Fibroblast of lung (primary cell): ENCODE data around the gene DGKZ. TPM values are rescaled to one million over a fixed set of nuclear protein-coding genes. Genes with fewer than 3 reads are reported as not detected.

Experiments
- DNase-seq, 2 donors: peaks; one replicate each; pipeline versions ENCODE4 v3.0.0 to v3.0.0-alpha.2; 2010; ENCODE audit warnings: low read depth in 2 of 2
- H2AFZ ChIP-seq: 2 replicates; pipeline ENCODE4 v1.5.1; 2012; ENCODE audit warnings: low read length, control low read depth, inconsistent platforms
- H3K27ac ChIP-seq: 2 replicates; pipeline ENCODE4 v1.5.1; 2011; ENCODE audit warnings: low read length, control low read depth; ENCODE audit not compliant: insufficient read depth
- H3K27me3 ChIP-seq: 2 replicates; pipeline ENCODE4 v1.5.1; 2011; ENCODE audit warnings: mild to moderate bottlenecking, low read length; ENCODE audit not compliant: control insufficient read depth, insufficient read depth
- H3K36me3 ChIP-seq: 2 replicates; pipeline ENCODE4 v1.5.1; 2011; ENCODE audit warnings: low read length; ENCODE audit not compliant: control insufficient read depth, insufficient read depth
- H3K4me1 ChIP-seq: 2 replicates; pipeline ENCODE4 v1.5.1; 2011; ENCODE audit warnings: low read length; ENCODE audit not compliant: control insufficient read depth, insufficient read depth; ENCODE audit errors: extremely low read depth
- H3K4me2 ChIP-seq: 2 replicates; pipeline ENCODE4 v1.5.1; 2011; ENCODE audit warnings: low read length, control low read depth; ENCODE audit not compliant: insufficient read depth; ENCODE audit errors: extremely low read depth
- H3K4me3 ChIP-seq, 4 experiments: fragments of 200-600 bp in 1 of 4; sonication (generic) in 1 of 4; replicated peaks in 1 of 4; 2 replicates each; pipeline ENCODE4 v1.5.1; 2011 to 2016; ENCODE audit warnings: low read length in 4 of 4, low read depth in 3 of 4, mild to moderate bottlenecking in 3 of 4, control low read depth in 2 of 4, inconsistent platforms in 1 of 4, mixed read lengths in 1 of 4; ENCODE audit not compliant: insufficient read depth in 1 of 4; ENCODE audit errors: control extremely low read depth in 1 of 4
- H3K79me2 ChIP-seq: 2 replicates; pipeline ENCODE4 v1.5.1; 2012; ENCODE audit warnings: mild to moderate bottlenecking, low read length, inconsistent platforms; ENCODE audit not compliant: control insufficient read depth, insufficient read depth
- H3K9ac ChIP-seq: 2 replicates; pipeline ENCODE4 v1.5.1; 2011; ENCODE audit warnings: mild to moderate bottlenecking, low read length, control low read depth; ENCODE audit not compliant: insufficient read depth
- H3K9me3 ChIP-seq: 2 replicates; pipeline ENCODE4 v1.5.1; 2012; ENCODE audit warnings: low read depth, low read length; ENCODE audit not compliant: control insufficient read depth, insufficient read depth
- H4K20me1 ChIP-seq: 2 replicates; pipeline ENCODE4 v1.5.1; 2011; ENCODE audit warnings: low read length; ENCODE audit not compliant: control insufficient read depth, insufficient read depth; ENCODE audit errors: extremely low read depth
- EZH2 ChIP-seq: IDR thresholded peaks from 2 replicates; pipeline ENCODE4 v1.5.1; 2012; ENCODE audit warnings: low read length, control low read depth, mild to moderate bottlenecking; ENCODE audit errors: missing control alignments
- polyA plus RNA-seq, 2 donors: library from polyadenylated mRNA; depleted of rRNA in 1 of 2; stranded (reverse) in 1 of 2; unstranded in 1 of 2; fragments of >200 nt; gene quantifications; 2 replicates each; pipeline ENCODE4 v1.2.1, GENCODE V29; 2011 to 2012; ENCODE audit warnings: missing spikeins in 1 of 2
- total RNA-seq: library from RNA; depleted of rRNA; stranded (reverse); fragments of >200 nt; gene quantifications from 2 replicates; pipeline ENCODE4 v1.2.1, GENCODE V29; 2014
- TF ChIP-seq, protein P1 (sequence below), 2 donors: IDR thresholded peaks in 1 of 2; conservative IDR thresholded peaks in 1 of 2; 1 replicate in 1 of 2; 2 replicates in 1 of 2; pipeline ENCODE4 v1.5.1; 2011 to 2012; ENCODE audit warnings: low read length in 2 of 2, control low read depth in 1 of 2, inconsistent platforms in 1 of 2, low read depth in 1 of 2, mild to moderate bottlenecking in 1 of 2

Gene DGKZ
- total and polyA plus RNA-seq, 2 donors (not counting 1 experiment from before 2014, with no cell fraction given), result 16.4 to 35.5 TPM

- Histone ChIP-seq H3K79me2 (peaks cover 10% of the 10 kb centered on the region), H3K4me1 (peaks cover 8% of the 10 kb centered on the region), H3K9ac (no peak overlapping the region), H3K27me3 (no peaks in the 10 kb centered on the region), H2AFZ (no peak overlapping the region), H3K36me3 (peaks cover 32% of the 10 kb centered on the region), H4K20me1 (no peaks in the 10 kb centered on the region), H3K9me3 (no peaks in the 10 kb centered on the region), H3K27ac (no peak overlapping the region), H3K4me3 (no peak overlapping the region), H3K4me2 (no peak overlapping the region)
- TF ChIP-seq, protein P1, sequence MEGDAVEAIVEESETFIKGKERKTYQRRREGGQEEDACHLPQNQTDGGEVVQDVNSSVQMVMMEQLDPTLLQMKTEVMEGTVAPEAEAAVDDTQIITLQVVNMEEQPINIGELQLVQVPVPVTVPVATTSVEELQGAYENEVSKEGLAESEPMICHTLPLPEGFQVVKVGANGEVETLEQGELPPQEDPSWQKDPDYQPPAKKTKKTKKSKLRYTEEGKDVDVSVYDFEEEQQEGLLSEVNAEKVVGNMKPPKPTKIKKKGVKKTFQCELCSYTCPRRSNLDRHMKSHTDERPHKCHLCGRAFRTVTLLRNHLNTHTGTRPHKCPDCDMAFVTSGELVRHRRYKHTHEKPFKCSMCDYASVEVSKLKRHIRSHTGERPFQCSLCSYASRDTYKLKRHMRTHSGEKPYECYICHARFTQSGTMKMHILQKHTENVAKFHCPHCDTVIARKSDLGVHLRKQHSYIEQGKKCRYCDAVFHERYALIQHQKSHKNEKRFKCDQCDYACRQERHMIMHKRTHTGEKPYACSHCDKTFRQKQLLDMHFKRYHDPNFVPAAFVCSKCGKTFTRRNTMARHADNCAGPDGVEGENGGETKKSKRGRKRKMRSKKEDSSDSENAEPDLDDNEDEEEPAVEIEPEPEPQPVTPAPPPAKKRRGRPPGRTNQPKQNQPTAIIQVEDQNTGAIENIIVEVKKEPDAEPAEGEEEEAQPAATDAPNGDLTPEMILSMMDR (conservative IDR thresholded peaks at IDR 0.05 in 1 of 2, IDR thresholded peaks at IDR 0.05 in 1 of 2; ENCODE audit: low read depth in 1 of 2, low read length in 2 of 2), result no peak
- TF ChIP-seq EZH2, result no peak
- no peak for DNase-seq
Observed at GRCh38 chr11:46309814-46310259, 37.4 kb upstream of the DGKZ start.

DNA sequence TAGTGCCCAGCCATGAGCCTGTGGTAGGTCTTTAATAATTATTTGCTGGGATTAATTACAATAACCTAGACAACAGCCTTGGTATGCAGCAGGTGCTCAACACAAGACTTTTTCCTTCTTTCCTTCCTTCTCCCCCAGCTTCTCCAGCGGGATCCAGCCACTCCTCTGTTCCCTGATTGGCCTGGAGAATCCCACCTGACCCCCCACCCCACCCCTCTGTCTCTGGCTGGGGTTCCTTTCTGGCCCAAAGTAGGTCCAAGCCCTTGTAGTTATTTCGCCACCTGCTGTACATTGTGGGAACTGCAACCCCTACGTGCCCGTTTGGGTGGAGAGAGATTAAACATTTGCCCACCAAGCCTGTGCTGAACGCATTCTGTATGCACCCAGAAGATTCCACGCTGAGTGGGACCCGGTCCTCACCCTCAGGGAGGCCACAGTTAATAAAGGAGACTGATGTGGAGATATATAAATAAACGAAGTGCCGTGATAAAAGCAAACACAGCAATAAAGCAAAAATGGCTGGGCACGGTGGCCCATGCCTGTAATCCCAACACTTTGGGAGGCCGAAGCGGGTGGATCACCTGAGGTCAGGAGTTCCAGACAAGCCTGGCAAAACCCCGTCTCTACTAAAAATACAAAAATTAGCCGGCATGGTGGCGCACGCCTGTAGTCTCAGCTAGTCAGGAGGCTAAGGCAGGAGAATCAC lies 32.1 kb upstream of the DGKZ start:
- TF ChIP-seq, protein P1 (conservative IDR thresholded peaks at IDR 0.05 in 1 of 2, IDR thresholded peaks at IDR 0.05 in 1 of 2; ENCODE audit: low read depth in 1 of 2, low read length in 2 of 2), result peak; percentile 91 to 95
- TF ChIP-seq EZH2, result no peak
- Histone ChIP-seq H3K36me3 (peaks cover 50% of the 10 kb centered on the region), H3K4me1 (no peaks in the 10 kb centered on the region), H4K20me1 (no peaks in the 10 kb centered on the region), H3K79me2 (no peaks in the 10 kb centered on the region), H3K27me3 (no peaks in the 10 kb centered on the region), H3K4me2 (no peak overlapping the region), H3K9me3 (no peaks in the 10 kb centered on the region), H3K27ac (no peak overlapping the region), H3K9ac (no peak overlapping the region), H2AFZ (no peak overlapping the region), H3K4me3 (no peak overlapping the region)
- DNase-seq, result peak; percentile 75 to 83

DNA sequence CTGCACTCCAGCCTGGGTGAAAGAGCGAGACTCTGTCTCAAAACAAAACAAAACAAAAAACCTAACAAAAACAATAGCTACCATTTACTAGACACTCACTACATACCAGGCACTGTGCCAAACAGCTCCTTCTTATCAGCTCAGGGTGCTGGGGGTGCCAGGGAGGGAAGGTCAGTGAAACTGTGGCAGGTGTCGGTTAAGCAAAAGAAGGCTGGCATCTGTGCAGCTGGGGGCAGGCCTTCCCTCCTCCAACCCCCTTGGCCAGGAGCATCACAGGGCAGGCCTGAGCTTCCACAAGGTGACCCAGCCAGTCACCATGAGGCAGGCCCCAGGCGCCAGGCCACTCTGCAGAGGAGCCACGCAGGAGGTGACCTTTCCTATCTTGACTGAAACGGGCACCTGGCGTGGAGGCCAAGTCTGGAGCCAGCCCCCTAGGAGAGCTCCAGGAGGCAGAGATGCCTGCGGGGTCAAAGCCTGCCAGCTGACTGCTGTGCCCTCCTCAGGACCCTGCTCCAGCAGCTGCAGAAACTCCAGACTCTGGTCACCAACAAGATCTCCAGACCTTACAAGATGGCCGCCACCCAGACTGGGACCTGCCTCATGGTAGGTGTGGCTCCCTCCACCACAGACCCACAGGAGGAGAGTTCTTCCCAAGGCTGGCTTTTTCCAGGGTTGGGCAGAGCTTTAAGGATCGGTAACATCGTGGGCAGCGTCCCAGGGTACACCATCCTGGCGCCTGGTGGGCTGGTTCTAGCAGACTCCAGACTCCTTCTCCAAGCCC lies 31.3 kb upstream of the DGKZ start:
- no peak for TF ChIP-seq EZH2
- Histone ChIP-seq H3K4me2 (no peak overlapping the region), H3K27ac (no peak overlapping the region), H3K27me3 (no peaks in the 10 kb centered on the region), H3K36me3 (peaks cover 50% of the 10 kb centered on the region), H3K4me1 (no peaks in the 10 kb centered on the region), H3K4me3 (no peak overlapping the region), H3K9me3 (no peaks in the 10 kb centered on the region), H4K20me1 (no peaks in the 10 kb centered on the region), H3K79me2 (no peaks in the 10 kb centered on the region), H2AFZ (no peak overlapping the region), H3K9ac (no peak overlapping the region)
- no peak for DNase-seq
